ENCODE results near the gene MEG3.

The MEG3 gene

DNA sequence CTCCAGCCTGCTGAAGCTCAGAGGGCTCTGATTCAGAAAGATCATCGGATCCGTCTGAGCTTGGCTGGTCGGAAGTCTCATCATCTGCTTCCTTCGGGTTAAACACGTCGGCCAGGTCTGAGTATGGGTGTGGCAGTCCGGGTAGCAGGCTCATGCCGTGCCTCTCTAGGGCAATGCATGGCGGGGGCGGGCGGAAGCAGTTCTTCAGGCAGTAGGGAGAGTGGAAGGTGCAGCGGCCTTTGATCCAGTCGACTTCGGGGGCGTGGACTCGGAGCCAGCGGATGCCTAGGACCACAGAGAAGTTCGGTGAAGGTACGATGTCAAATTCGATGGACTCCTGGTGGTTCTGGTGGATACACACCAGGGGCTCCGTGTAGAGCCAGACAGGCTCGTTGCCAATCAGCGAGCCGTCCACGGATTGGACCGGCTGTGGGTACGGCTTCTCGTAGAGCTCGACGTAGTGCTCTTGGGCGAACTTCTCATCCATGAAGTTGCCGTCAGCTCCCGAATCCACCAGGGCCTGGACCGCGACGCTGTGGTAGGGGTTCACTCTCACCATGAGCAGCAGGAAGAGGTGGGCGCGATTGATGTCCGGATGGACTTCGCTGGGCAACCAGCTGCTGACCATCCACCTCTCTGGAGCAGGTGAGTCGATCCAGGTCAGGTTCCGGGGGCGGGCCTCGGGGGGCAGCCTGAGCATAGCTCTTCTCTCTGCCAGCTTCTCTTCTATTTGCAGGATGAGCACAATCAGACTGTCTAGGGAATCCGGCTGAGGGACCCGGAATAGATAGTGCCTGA, 57.3 kb downstream of the MEG3 start:
- no peak for DNase-seq

- no peak for DNase-seq
Measured at GRCh38 chr14:100883789-100884101, 57.8 kb downstream of the MEG3 start.

DNA sequence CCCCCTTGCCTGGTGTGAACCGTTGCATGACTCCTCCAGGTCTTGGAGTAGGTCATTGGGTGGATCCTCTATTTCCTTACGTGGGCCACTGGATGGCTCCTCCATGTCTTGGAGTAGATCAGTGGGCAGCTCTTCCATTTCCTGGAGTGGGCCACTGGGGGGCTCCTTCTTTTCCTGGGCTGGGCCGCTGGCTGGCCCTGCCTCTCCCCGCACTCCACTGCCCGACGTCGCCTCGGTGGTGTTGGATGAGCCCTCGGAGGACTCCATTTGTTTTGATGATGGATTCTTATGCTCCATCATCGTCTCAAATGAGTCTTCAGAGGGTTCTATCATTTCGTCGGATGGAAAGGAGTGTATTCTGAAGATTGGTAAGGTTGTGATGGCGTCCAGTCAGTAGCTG, 58.5 kb downstream of the MEG3 start:
- DNase-seq, result no peak

DNA sequence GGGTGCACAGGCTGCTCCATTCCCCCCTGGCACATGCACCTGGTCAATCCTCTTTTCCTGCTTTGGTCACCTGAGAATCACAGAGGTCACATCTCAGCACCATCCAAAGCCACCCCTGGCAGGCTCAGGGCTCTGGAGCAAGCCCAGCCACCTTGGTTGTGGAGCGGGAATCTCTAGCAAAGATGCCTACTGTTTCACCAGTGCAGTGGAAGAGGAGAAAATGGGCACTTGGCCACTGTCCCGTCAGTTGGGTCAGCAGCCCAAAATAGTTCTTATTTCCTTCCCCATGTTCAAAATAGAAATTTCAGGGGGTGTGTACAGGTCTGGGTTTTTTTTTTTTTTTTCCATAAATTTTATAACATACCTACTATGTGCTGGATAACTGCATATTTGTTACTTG, 59.3 kb downstream of the MEG3 start:
- DNase-seq, result no peak

- DNase-seq, result no peak
Measured at GRCh38 chr14:100885617-100886016, 59.7 kb downstream of the MEG3 start.

DNA sequence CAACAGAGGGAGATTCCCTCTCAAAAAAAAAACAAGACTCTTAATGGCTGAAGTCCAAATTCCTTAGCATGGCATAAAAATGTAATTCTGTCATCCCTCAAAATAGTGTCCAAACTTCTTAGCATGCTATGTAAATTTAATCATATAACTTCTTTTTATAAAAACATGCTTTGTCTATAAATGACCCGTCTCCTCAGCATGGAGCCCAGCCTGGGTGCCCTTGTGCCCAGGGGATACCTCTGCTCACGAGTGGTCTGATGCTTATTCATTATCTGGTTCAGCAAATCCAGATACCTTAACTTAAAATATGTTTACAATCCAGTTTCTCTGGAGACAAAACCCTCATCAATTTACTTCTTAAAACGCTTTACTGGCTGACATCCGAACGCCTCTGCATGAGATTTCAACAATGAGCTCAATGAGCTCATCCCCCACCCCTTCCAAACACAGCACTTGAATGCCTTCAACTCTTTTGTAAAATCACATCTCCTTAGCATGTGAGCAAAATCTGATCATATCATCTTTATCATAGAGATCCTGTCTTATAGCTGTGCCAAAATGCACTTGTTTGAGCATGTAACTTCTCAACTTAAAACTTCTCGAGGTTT, 61.9 kb downstream of the MEG3 start:
- no peak for DNase-seq

DNA sequence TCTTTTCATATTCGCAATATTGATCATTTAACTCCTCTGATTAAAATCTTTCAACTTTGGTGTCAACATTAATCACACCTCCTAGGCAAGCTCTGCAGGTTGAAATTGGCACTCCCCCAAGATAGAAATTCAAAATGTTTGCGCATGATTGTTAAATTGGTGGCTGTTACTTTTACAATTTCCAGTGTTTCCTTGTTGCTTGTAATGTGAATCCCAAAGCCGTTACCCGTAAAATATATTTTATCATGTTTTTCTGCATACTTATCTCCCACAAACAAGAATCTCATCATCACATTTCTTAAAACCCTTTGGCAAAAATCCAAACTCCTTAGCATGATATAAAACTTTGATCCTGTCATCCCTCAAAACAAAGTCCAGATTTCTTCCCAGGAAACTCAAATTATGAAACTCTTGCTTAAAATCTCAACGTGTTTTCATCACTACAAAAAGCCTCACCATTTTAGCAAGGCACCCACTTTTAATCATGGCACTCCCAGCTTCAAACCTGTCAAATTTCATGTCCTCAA, 62.9 kb downstream of the MEG3 start:
- DNase-seq, result no peak

- no peak for DNase-seq
Measured at GRCh38 chr14:100889641-100890040, 63.7 kb downstream of the MEG3 start.

GRCh38 chr14:100890061-100890850, 64.3 kb downstream of the MEG3 start:
- DNase-seq, result no peak

GRCh38 chr14:100891051-100891450, 65.1 kb downstream of the MEG3 start:
- no peak for DNase-seq

DNA sequence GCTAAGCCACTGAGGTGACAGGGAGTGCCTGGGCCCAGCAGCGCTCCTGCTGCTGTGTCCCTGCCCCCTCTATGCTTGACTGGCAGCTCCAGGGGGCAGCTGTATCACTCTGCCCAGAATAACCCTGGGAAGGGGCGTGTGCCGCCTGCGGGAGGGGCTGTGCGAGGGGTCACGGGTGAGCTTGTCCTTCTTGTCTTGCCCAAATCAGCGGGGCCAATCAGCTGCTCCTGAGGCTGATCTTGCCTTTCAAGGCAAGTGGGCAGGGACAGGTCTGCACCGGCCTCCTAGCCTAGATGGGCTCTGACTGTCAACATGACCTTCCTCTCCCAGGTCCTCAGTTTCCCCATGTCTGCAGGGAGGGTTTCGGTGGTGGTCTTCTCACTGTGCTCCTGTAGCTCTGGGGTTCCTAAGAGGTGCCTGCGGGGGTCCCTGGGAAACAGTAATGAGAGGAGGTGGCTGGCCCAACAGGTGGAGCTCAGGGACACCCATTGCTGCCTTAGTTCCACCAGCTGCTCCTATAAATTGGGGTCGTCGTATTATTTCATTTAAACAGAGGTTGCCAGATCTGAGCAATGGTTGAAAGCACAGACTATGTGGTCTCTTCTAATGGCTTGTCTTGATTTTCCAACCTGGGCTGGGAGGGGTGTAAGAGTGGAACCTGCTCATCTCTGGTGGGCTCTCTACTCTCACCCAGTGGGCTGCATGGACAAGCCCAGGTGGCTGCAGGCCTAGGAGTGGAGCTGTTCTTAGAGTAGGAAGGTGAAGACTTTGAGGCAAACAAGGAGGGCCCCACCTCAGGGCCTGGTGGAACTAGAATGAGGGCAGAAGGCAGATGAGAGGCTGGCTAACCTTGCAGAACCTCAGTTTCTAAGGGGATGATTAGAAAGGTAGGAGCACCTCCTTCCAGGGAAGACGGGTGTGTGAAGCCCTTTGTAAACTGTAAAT, 65.9 kb downstream of the MEG3 start:
- no peak for DNase-seq

DNA sequence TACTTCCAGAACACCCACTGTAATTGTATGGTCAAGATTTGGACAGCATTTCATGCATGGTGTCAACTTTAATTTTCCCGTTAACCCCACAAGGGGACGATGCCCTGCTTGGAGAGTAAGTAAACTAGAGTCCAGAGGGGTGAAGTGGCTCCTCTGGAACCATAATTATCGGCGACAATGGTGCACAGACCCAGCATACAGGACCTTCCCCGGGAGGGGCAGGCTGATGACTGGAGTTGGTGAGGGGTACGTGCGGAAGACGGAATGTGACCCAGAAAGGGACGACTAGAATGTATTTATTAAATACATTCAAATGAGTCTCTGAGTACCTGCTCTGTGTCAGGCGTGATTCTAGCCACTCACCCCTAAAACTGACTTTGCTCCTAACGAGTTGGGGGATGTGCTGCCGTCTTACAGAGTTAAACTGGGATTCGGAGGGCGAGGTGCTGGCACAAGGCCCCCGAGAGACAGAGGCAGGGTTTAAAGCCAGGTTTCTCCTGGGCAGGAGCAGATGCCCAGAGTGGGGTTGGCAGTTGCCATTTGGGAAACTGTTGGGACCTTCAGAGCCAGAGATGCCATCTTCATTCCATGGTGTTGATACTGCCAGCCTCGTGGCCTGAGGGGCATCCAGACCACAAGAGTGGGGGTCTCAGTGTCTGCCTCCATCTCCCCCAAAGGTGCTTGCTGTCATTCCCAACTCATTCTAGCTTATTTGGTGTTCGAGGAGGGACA, 66.7 kb downstream of the MEG3 start:
- DNase-seq, result no peak

GRCh38 chr14:100893228-100893601, 67.3 kb downstream of the MEG3 start:
- no peak for DNase-seq

DNA sequence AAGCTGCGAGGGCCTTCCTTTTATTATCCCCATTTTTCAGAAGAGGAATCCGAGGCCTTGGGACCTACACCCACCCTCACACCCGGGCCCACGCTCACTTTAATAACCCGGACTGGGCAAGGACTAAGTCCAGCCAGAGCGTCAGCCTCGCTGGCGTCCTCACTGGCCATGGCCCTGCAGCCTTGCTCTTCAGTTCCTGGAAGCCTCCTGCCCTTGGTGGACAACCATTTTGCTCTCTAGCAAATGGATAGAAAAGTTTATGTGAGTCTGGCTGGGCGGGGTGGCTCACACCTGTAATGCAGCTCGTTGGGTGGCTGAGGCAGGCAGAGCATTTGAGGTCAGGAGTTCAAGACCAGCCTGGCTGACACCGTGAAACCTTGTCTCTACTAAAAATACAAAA, 67.8 kb downstream of the MEG3 start:
- DNase-seq, result no peak

GRCh38 chr14:100894416-100894815, 68.5 kb downstream of the MEG3 start:
- DNase-seq, result no peak

DNA sequence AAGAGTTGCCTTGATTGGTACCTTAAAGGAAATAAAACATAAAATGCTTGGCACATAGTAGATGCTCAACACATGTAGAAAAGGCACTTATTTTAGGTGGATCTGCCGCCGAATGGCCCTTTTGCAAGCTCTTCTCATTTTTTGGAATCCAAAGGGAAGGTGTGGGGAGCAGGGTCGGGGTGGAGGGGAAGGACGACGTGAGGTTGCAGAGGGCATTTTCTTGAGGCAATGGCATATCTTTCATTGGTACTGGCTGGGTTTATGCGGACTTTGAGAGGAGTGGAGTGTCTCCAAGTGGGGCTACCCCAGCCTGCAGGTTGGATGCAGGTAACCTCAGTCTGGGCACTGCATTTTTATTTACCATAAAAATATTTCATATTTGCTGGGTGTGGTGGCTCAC, 69.5 kb downstream of the MEG3 start:
- no peak for DNase-seq

DNA sequence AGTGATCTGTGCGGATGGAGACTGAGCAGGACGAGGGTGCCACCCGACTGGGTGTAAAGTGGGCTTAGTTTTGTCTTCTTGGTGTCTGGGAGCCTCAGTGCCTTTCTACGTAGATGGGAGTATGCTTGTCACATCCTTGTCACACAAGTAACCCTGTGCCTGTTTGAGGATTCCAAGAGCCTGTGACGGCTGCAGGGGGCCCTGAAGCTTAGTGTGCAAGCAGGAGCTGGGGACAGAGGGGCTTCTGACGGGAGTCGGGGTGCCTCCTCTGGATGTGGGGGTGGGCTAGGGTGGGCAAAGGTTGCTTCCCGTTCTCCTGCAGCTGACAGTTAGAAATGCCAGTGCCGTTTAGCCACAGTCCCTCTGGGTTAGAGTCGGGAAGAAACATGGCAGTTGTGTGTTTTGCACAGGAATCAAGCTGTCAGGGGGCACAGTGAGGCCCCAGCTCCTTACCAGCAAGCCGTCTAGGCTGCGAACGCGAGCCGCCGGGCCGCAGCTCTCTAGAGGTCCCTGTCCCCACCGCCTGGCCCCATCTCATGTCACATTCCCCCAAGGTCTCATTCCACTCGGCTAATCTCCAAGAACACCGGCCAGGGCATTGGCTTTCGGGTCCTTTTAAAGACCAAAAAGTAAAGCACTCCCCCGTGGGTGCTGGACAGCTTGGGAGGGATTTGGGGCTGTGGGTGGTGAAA, 70.6 kb downstream of the MEG3 start:
- no peak for DNase-seq

DNA sequence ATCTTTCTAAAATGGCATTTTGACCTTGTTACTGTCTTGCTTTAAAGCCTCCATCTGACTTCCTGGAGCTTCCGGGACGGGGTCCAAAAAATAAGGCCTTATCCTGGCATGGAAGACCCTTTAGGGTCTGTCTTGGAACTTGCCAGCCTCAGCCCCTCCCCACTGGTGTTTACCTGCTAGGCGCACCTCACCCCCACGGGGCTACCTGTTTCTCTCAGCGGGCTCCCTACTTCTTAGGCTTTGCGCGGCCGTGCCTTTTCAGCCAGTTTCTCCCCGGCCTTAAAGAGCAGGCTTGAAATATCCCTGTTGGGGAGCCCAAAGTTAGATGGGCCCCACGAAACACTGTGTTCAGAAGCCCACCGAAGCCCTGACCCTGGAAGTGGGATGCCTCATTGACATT, 72.5 kb downstream of the MEG3 start:
- DNase-seq, result no peak

DNA sequence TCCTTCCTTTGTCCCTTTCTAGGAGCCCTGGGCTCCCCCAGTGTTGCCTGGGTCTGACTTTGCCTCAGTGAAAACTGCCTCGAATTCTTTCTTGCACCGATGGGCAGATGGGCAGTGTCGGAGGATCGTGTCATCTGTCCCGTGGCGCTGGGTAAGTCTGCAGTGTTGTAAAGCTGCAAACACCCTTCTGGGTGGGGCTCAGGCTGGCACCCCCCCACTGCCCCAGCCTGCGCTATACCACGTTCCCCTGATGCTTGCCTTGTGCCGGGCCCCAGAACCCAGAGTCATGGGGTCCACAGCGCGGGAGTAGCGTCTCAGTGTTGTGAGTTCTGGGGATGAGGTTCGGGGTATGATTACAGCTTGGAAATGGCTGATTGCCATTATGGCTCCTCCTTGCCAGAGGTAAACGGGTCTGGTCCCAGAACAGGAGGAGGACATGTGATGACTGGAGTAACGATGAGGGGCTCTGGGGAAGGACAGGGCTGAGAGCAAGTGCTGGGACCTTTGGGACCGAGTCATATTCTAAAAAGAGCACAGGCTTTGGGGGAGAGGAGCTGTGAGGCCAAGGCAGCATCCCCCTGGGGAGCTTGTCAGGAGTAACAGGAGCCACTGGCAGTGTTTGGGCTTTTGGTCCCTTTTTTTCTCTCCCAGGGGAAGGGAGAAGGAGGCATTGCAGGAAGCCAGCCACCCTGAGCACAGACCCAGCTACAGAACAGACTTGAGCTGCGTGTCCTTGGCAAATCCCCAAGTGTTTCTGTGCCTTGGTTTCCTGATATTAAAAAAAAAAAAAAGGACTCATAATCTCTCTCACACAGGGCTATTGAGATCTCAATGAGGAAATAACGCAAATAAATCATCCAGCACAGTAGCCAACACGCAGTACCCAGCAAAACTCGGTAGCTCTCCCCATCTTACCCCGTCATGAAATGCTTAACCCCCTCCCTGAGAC, 73.3 kb downstream of the MEG3 start:
- no peak for DNase-seq

Measured in stimulated activated CD4-positive, alpha-beta T cell treated with anti-CD3 and anti-CD28 coated beads, Interleukin-1b, Interleukin-23, amount 100 ng/mL, for 48 hours (primary cell).